Measurements from ENCODE around the gene PLPP1. TPM values are rescaled to one million over a fixed set of nuclear protein-coding genes. Genes with fewer than 3 reads are reported as not detected.

The PLPP1 gene
- total RNA-seq, 1 donor from 2014 or later, result 73.7 TPM

DNA sequence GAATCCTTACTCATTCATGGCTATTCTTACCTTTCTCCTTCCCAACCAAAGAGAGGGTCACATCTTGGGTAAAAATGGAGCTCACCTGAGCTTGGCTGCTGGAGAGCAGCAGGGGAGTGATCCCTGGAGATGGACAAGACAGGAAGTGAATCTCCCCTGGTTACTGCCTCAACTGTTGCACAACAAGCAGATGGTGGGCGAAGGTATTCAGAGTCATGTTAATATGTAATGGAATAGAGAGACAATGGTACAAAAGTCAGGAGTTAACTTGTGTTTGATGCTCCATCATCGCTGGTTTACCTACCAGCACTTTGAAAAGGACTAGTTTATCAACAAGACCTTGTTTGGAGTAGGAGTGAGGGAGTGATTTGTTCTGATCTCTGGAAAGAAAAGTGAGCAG lies 13.0 kb upstream of the PLPP1 start:
- H3K27me3 Mint-ChIP-seq (ENCODE audit: low read depth), result no peaks in the 10 kb centered on the region
- H3K9me3 Mint-ChIP-seq (ENCODE audit: low read depth), result no peaks in the 10 kb centered on the region
- no peak overlapping the region for H3K4me3 Mint-ChIP-seq (ENCODE audit: unreplicated experiment)
- TF ChIP-seq CTCF (IDR thresholded peaks at IDR 0.05), result no peak
- no peaks in the 10 kb centered on the region for H3K36me3 Mint-ChIP-seq (ENCODE audit: low read depth)
- no peaks in the 10 kb centered on the region for H3K4me1 Mint-ChIP-seq (ENCODE audit: low read depth)
- H3K27ac Mint-ChIP-seq (ENCODE audit: unreplicated experiment), result no peak overlapping the region
- DNase-seq (ENCODE audit: low spot score), result no peak

- H3K9me3 Mint-ChIP-seq (ENCODE audit: low read depth), result no peaks in the 10 kb centered on the region
Measured at GRCh38 chr5:55546947-55547346, 12.2 kb upstream of the PLPP1 start.

GRCh38 chr5:55544341-55544740 lies 9.6 kb upstream of the PLPP1 start:
- TF ChIP-seq CTCF (IDR thresholded peaks at IDR 0.05), result no peak
- Mint-ChIP-seq H3K36me3 (ENCODE audit: low read depth) (no peaks in the 10 kb centered on the region), H3K4me3 (ENCODE audit: unreplicated experiment) (no peak overlapping the region), H3K27ac (ENCODE audit: unreplicated experiment) (no peak overlapping the region), H3K27me3 (ENCODE audit: low read depth) (no peaks in the 10 kb centered on the region), H3K9me3 (ENCODE audit: low read depth) (no peaks in the 10 kb centered on the region), H3K4me1 (ENCODE audit: low read depth) (no peaks in the 10 kb centered on the region)
- DNase-seq (ENCODE audit: low spot score), result no peak

More at GRCh38 chr5:55546947-55547346, 12.2 kb upstream of the PLPP1 start:
- no peak for DNase-seq (ENCODE audit: low spot score)
- H3K4me3 Mint-ChIP-seq (ENCODE audit: unreplicated experiment), result no peak overlapping the region
- no peak overlapping the region for H3K27ac Mint-ChIP-seq (ENCODE audit: unreplicated experiment)
- TF ChIP-seq CTCF (IDR thresholded peaks at IDR 0.05), result no peak
- H3K27me3 Mint-ChIP-seq (ENCODE audit: low read depth), result no peaks in the 10 kb centered on the region
- H3K36me3 Mint-ChIP-seq (ENCODE audit: low read depth), result no peaks in the 10 kb centered on the region
- no peaks in the 10 kb centered on the region for H3K4me1 Mint-ChIP-seq (ENCODE audit: low read depth)

- Mint-ChIP-seq H3K9me3 (ENCODE audit: low read depth) (no peaks in the 10 kb centered on the region), H3K4me3 (ENCODE audit: unreplicated experiment) (no peak overlapping the region), H3K4me1 (ENCODE audit: low read depth) (peaks cover 4% of the 10 kb centered on the region), H3K27me3 (ENCODE audit: low read depth) (no peaks in the 10 kb centered on the region), H3K36me3 (ENCODE audit: low read depth) (no peaks in the 10 kb centered on the region), H3K27ac (ENCODE audit: unreplicated experiment) (no peak overlapping the region)
- TF ChIP-seq CTCF (IDR thresholded peaks at IDR 0.05), result no peak
- no peak for DNase-seq (ENCODE audit: low spot score)
Measured at GRCh38 chr5:55541056-55541635, 6.4 kb upstream of the PLPP1 start.

DNA sequence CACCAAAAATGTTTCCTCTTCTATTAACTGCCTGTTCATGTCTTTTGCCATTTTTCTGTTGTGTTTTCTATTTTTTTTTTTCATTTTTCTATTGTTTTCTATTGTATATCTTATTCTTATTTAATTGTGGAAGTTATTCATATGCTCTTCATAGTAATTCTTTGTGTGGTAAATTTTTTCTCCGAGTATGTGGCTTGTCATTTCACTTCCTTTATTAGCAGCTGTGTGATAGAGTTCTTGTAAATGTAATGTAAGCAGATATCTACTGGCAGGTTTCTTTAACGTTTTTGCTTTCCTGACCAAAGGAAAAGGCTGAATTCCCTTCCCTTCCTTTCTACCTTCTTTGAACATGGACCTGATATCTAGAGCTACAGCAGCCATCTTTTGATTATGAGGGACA lies 5.8 kb upstream of the PLPP1 start:
- no peaks in the 10 kb centered on the region for H3K9me3 Mint-ChIP-seq (ENCODE audit: low read depth)
- H3K36me3 Mint-ChIP-seq (ENCODE audit: low read depth), result no peaks in the 10 kb centered on the region
- TF ChIP-seq CTCF (IDR thresholded peaks at IDR 0.05), result no peak

More for the DNA sequence above, 5.8 kb upstream of the PLPP1 start:
- DNase-seq (ENCODE audit: low spot score), result no peak
- Mint-ChIP-seq H3K27me3 (ENCODE audit: low read depth) (no peaks in the 10 kb centered on the region), H3K27ac (ENCODE audit: unreplicated experiment) (peak overlapping the region; percentile 9), H3K4me1 (ENCODE audit: low read depth) (peaks cover 6% of the 10 kb centered on the region), H3K4me3 (ENCODE audit: unreplicated experiment) (no peak overlapping the region)
